ENCODE data around the gene IDH3B. TPM values are rescaled to one million over a fixed set of nuclear protein-coding genes. Genes with fewer than 3 reads are reported as not detected.
A peak's percentile ranks its signal among the peaks of the same experiment; 100 is the strongest.

The IDH3B gene
- total and polyA plus RNA-seq, 9 of the 15 experiments (the other 6 are each of a cell fraction or from before 2014, with no cell fraction given): 91.7 to 224 (median 155) TPM

GRCh38 chr20:2663887-2664719, at the start of gene IDH3B (continued):
- peak; percentile 94 for TF ChIP-seq TAF1 (IDR thresholded peaks at IDR 0.05; ENCODE audit: control insufficient read depth, extremely low read depth, insufficient read depth, low read length, severe bottlenecking)
- peak; percentile 10; the same call in 1 of the 2 replicates for TF ChIP-seq ZNF316 (IDR thresholded peaks at IDR 0.05)
- TF ChIP-seq RAD51 (IDR thresholded peaks at IDR 0.05; ENCODE audit: borderline replicate concordance, low read depth): no peak
- peak; percentile 78 for TF ChIP-seq POLR2B (IDR thresholded peaks at IDR 0.05; ENCODE audit: low read depth, partially characterized antibody)
- TF ChIP-seq TBL1XR1 (IDR thresholded peaks at IDR 0.05; ENCODE audit: low read length in 2 of 2): peak in 1 of 2 experiments; percentile 65; a peak in 2 of 4 replicates
- no peak for TF ChIP-seq TAF15 (IDR thresholded peaks at IDR 0.05; ENCODE audit: low read depth, low read length)
- peak; percentile 88 for TF ChIP-seq ATF1 (CRISPR knock-in tag; IDR thresholded peaks at IDR 0.05)
- TF ChIP-seq ATF1 (tag; IDR thresholded peaks at IDR 0.05): peak; percentile 98
- no peak for TF ChIP-seq ZNF354B (CRISPR knock-in tag; IDR thresholded peaks at IDR 0.05)
- TF ChIP-seq JUND (IDR thresholded peaks at IDR 0.05; ENCODE audit: borderline replicate concordance, low read depth, low read length): peak; percentile 56; the same call in 1 of the 2 replicates
- TF ChIP-seq JUND (tag; IDR thresholded peaks at IDR 0.05; ENCODE audit: borderline replicate concordance, low read depth, low read length): no peak
- TF ChIP-seq CREB5 (CRISPR knock-in tag; IDR thresholded peaks at IDR 0.05): no peak
- peak; percentile 30; the same call in 1 of the 2 replicates for TF ChIP-seq USF1 (CRISPR knock-in tag; IDR thresholded peaks at IDR 0.05)
- TF ChIP-seq SOX6 (IDR thresholded peaks at IDR 0.05): peak; percentile 42; the same call in 1 of the 2 replicates
- TF ChIP-seq E2F5 (CRISPR knock-in tag; IDR thresholded peaks at IDR 0.05): peak; percentile 67; the same call in 1 of the 2 replicates
- peak; percentile 30; the same call in 1 of the 2 replicates for TF ChIP-seq NFIC (IDR thresholded peaks at IDR 0.05)
- peak; percentile 68 to 75; a peak in 2 of 4 replicates for TF ChIP-seq SIN3A (IDR thresholded peaks at IDR 0.05; ENCODE audit: borderline replicate concordance in 2 of 2, control insufficient read depth in 1 of 2, low read depth in 2 of 2, low read length in 2 of 2)
- TF ChIP-seq, protein P1, sequence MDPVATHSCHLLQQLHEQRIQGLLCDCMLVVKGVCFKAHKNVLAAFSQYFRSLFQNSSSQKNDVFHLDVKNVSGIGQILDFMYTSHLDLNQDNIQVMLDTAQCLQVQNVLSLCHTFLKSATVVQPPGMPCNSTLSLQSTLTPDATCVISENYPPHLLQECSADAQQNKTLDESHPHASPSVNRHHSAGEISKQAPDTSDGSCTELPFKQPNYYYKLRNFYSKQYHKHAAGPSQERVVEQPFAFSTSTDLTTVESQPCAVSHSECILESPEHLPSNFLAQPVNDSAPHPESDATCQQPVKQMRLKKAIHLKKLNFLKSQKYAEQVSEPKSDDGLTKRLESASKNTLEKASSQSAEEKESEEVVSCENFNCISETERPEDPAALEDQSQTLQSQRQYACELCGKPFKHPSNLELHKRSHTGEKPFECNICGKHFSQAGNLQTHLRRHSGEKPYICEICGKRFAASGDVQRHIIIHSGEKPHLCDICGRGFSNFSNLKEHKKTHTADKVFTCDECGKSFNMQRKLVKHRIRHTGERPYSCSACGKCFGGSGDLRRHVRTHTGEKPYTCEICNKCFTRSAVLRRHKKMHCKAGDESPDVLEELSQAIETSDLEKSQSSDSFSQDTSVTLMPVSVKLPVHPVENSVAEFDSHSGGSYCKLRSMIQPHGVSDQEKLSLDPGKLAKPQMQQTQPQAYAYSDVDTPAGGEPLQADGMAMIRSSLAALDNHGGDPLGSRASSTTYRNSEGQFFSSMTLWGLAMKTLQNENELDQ (CRISPR knock-in tag; IDR thresholded peaks at IDR 0.05; ENCODE audit: borderline replicate concordance): no peak
- TF ChIP-seq TAF7 (tag; IDR thresholded peaks at IDR 0.05): peak; percentile 74
- peak; percentile 99 for TF ChIP-seq MTA1 (IDR thresholded peaks at IDR 0.05; ENCODE audit: borderline replicate concordance)
- TF ChIP-seq MYC (IDR thresholded peaks at IDR 0.05; ENCODE audit: low read depth, low read length): peak; percentile 59; the same call in 1 of the 2 replicates
- no peak for TF ChIP-seq MYC (CRISPR knock-in tag; IDR thresholded peaks at IDR 0.05; ENCODE audit: borderline replicate concordance, low read depth)
- TF ChIP-seq ZNF143 (CRISPR knock-in tag; IDR thresholded peaks at IDR 0.05): peak; percentile 36; the same call in 1 of the 2 replicates

Data from K562 (cell line).